Left kidney (tissue), 2 donors: ENCODE measurements around the gene SLC10A4. TPM values are rescaled to one million over a fixed set of nuclear protein-coding genes. Genes with fewer than 3 reads are reported as not detected.

Source experiments
- DNase-seq: peaks from one replicate; pipeline ENCODE4 v3.0.0-alpha.2; 2013
- polyA plus RNA-seq: library from polyadenylated mRNA; unstranded; fragments of 120-200 nt; gene quantifications from one replicate; pipeline ENCODE4 v1.2.1, GENCODE V29; 2013; ENCODE audit not compliant: insufficient read length

The SLC10A4 gene
- polyA plus RNA-seq, 1 donor: 0.38 TPM

DNA sequence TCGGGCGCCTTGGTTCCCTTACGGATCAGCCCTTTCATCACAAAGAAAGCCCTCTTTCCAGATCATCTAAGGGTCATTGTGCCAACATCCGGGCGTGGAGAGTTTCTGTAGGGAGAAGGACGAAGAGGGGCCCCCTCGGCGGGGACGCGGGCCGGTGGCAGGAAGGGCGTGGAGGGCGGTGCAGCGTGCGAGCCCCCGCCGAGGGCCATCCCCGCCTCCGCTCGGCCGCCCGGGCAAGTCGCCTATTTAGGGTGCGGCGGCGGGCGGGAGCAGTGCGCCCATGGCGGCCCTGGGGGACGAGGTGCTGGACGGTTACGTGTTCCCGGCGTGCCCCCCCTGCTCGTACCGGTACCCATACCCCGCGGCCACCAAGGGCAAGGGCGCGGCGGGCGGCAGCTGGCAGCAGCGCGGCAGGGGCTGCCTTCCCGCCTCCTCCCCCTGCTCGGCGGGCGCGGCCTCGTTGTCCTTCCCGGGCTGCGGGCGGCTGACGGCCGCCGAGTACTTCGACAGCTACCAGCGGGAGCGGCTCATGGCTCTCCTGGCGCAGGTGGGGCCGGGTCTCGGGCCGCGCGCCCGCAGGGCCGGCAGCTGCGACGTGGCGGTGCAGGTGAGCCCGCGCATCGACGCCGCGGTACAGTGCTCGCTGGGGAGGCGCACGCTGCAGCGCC is 7.0 kb downstream of the SLC10A4 start, which contains the start of gene ZAR1:
ZAR1 (plus strand) TSS at position 241 of the 668 bp plus-strand sequence; CDS start at position 281, 40 bp downstream.
- no peak for DNase-seq

DNA sequence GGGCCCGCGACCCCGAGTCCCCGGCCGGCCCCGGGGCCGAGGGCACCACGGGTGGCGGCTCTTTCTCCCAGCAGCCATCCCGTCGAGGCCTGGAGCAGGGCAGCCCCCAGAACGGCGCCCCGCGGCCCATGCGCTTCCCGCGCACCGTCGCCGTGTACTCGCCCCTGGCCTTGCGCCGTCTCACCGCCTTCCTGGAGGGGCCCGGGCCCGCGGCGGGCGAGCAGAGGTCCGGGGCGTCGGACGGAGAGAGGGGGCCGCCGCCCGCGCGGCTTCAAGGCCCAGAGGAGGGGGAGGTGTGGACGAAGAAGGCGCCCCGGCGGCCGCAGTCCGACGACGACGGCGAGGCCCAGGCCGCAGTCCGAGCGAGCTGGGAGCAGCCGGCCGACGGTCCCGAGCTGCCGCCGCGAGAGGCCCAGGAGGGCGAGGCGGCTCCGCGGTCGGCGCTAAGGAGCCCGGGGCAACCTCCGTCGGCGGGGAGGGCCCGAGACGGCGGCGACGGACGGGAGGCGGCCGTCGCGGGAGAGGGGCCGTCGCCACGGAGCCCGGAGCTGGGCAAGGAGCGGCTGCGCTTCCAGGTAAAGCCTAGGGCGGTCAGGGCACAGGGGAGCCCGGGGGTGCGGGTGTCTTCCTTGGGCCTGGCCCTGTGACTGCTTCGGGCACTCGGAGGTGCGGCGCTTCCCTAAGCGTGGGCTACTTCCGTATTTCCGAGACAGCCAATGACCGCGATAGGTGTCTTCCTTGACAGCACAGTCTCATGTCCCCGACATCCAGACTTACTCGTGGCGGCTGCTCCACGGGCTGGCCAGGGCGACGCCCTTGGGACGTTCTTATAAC is 7.8 kb downstream of the SLC10A4 start:
- no peak for DNase-seq

- DNase-seq: no peak
Observed at GRCh38 chr4:48491514-48492176, 8.5 kb downstream of the SLC10A4 start.

DNA sequence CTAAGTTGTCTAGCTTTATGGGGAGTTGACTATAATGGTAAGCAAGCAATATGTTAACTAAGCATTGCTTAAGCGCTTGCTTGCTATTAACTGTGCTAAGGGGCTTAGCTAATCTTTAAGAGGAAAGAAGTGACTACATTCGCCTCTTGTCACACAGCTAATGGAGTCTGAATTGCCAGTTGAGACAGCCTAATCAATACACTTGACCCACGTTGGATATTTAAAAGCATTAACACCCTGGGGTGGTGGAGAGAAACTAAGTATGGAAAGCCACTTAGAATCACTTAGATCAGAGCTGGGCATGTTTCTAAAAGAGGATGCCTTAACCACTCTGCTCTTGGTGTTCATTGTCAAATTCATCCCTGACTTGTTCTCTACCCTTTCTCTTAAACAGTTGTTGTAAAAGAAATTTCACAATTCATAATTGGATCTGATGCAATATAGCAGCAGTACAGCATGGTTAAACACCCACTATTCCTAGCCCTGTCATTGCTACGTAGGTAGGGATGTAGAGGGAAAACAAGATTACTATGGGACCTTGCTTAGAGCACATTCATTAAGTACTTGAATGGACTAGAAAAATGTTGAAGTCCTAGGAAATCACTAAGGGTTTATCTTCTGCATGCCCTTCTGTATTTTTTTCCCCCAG is 10.4 kb downstream of the SLC10A4 start:
- DNase-seq: no peak

DNA sequence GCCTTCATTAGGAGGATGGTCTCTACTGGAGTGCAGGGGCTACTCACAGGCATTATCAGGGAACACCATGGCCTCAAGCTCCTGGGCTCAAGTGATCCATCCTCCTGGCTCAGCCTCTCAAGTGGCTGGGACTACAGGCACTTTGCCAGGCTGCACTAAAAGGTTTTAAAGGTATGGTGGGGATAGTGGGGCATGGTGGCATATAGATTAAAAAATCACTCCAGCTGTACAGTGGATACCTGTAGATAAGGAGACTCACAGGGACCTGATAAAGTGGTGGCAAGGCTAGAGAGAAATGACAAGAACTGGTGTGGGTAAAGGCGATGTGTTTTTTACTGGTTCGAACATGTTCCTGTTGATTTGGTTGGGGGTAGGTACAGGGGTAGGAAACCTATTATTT is 12.8 kb downstream of the SLC10A4 start:
- no peak for DNase-seq

DNA sequence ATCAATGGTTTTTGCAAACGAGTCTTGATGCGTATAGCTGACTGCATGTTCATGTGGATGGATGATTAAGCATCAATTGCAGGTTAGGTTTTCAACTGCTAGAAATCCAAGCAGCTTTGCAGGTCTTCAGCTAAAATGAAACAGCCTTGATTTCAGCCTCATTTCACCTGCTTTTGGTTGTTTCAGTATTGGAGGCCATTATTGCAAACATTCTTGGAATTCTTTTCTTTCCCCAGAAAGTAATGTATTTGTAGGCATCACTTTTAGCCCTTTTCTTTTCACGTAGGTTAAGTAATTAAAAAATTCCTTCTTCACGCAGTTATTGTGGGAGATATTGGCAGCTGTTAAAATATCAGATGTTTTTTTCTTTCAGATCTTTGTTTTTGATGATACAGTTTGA is 15.8 kb downstream of the SLC10A4 start:
- DNase-seq: no peak

- no peak for DNase-seq
Observed at GRCh38 chr4:48499551-48500066, 16.5 kb downstream of the SLC10A4 start.

DNA sequence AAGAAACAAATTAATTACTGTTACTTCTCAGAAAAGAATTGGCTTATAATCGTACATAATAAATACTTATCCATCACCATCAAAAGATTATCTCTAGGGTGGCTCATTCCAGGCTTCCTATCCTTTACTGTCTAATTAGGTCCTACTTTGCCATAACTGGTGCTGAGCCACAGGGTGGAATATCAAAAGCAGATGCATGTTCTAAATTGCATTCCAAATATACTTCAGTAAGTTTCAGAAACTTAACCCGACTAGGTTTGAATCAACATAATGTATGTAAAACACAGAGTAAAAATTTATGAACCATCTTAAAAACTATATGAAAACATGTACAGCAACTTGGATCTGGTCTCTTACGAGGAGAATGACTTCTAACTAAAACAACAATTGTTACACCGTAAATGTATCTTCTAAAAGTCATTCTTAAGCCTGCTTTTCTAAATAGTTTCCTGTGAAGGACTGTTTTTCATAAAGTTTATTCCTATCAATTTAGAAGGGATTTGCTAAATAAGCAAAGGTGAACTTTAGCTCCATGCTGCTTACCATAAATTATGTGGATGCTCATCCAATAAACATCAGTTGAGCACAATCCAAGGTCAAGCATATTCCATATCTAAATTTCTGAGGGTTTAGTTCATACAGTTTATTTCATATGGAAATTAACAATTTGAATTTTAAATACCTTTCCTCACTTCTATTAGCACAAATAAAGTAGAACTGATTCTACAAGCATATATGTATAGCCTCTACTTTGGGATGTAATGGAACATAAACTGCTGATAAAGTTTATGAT is 20.3 kb downstream of the SLC10A4 start:
- no peak for DNase-seq

DNA sequence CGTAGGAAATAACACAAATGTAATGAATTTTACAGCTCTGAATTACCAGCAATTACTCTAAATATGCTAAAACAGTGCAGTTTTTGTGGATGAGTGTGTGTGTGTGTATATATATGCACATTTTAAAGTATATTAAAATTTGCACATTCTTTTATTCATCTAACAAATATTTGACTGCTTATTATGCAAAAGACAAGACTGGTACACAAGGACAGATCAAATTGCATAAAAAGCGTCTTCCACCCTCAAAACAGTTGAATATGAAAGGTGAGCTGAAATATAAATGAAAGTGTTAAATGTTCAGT is 20.8 kb downstream of the SLC10A4 start:
- no peak for DNase-seq

DNA sequence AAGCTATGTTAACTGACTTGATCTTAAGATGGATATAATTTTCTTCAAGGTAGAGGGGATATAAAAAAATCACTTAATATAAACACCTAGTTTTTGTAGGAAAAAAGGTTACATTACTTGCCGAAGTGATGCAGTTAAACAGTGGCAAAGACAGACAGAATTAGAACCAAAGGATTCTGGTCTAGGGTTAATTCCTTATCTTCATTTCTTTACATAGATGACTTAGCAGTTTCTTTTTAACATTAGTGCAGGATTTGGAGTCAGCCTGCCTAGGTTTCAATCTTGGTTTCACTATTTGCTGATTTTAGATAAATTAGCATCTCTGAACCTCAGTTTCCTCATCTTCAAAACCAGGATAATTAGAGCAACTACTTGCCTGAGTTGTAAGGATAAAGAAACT is 21.2 kb downstream of the SLC10A4 start:
- no peak for DNase-seq

GRCh38 chr4:48506716-48507115 is 23.6 kb downstream of the SLC10A4 start:
- DNase-seq: no peak

- DNase-seq: no peak
Observed at GRCh38 chr4:48509543-48509942, 26.4 kb downstream of the SLC10A4 start.

DNA sequence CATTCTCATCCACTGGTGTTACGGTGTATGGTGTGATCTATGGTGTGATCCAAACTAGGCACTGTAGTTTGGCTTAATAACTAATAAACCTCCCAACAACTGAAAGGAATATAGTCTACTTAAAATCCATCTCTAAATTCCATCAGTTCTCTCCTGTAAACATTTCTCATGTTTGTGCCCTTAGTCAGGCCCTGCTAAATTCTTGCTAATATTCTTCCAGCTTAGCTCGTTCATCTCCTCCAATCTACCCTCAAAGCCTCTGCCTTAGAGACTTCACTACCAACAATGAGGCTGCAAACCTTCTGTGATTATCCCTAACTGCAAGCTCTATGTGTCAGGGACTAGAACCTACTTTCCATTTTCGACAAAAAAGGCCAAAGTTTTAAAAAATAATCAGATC is 35.0 kb downstream of the SLC10A4 start:
- DNase-seq: no peak

DNA sequence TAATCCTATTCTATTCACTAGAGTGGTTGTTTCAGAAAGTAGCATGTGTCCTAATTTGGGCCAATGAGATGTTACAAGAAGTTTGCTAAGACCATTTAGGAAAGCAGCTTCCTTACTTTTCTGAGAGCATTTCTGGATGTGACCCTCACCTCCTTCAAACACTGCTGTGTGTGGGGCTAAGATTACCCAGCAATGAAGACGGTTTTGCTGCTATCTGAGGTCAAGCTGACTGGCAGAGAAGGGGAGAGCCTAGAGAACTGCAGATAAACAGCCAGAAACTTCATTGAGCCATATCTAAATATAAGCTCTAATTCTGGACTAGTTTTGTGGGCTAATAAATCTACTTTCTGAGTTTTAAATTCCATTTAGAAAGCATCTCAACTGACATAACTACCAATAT is 43.3 kb downstream of the SLC10A4 start:
- no peak for DNase-seq

GRCh38 chr4:48538358-48538757 is 55.2 kb downstream of the SLC10A4 start:
- no peak for DNase-seq

Other genes with a start within 250 kb of the SLC10A4 start
- 5.5 TPM for gene TEC, start 213.5 kb upstream of the SLC10A4 start, polyA plus RNA-seq
- gene SLAIN2, start 141.8 kb upstream of the SLC10A4 start, polyA plus RNA-seq: 67.8 TPM
- gene ZAR1, start 6.9 kb downstream of the SLC10A4 start, polyA plus RNA-seq: not detected